Mucosa of descending colon (tissue), 3 donors: ENCODE results near the gene VSTM2B. TPM values are rescaled to one million over a fixed set of nuclear protein-coding genes. Genes with fewer than 3 reads are reported as not detected.

Source experiments
- ATAC-seq: fragments of 200-7000 bp; cut with Tn5 transposase; one replicate; pipeline ENCODE4 v1.9.1; 2020; ENCODE audit warnings: mild to moderate bottlenecking, moderate library complexity
- DNase-seq, 3 donors: peaks; one replicate each; pipeline ENCODE4 v3.0.0-alpha.2; 2020
- H3K36me3 ChIP-seq: fragments of 200-600 bp; one replicate; pipeline ENCODE4 v1.8.0; 2021; ENCODE audit warnings: low read depth, mild to moderate bottlenecking
- H3K4me1 ChIP-seq: fragments of 200-600 bp; one replicate; pipeline ENCODE4 v1.8.0; 2021; ENCODE audit warnings: low read depth, mild to moderate bottlenecking
- H3K4me3 ChIP-seq: fragments of 200-600 bp; one replicate; pipeline ENCODE4 v1.8.0; 2021; ENCODE audit warnings: mild to moderate bottlenecking
- H3K9me3 ChIP-seq: fragments of 200-600 bp; one replicate; pipeline ENCODE4 v1.8.0; 2021; ENCODE audit warnings: mild to moderate bottlenecking
- CTCF ChIP-seq: fragments of 200-600 bp; IDR thresholded peaks from one replicate; pipeline ENCODE4 v1.8.0; 2022; ENCODE audit warnings: antibody characterized with exemption, mild to moderate bottlenecking
- intact Hi-C, 2 donors: fragments of 100-400 bp; cut with DNase I in 1 of 2; cut with micrococcal nuclease in 1 of 2; formaldehyde crosslinking; loops; one replicate each; pipeline versions ENCODE4 v1.11.0 to v1.11.1; 2022; cut with DNase I, micrococcal nuclease
- total RNA-seq, 3 donors: library from RNA; stranded (reverse); fragmentation: NEBNext Ultra II Directional in 2 of 3; extraction: Animal tissue kit (Norgen Biotek cat#: 25700) in 2 of 3; gene quantifications; one replicate each; pipeline versions ENCODE4 v1.2.1 to v1.2.4, GENCODE V29; 2021 to 2023
- donor health status: DM: no; HTN: no; CAD: no; lungs with moderate emphysema.
- donor health status: DM: no; HTN: no; CAD: no.
- donor health status: DM: no; HTN: yes; CAD: no.

VSTM2B gene
- total RNA-seq, 3 donors from 2014 or later, result 0.32 TPM; not detected in 2

DNA sequence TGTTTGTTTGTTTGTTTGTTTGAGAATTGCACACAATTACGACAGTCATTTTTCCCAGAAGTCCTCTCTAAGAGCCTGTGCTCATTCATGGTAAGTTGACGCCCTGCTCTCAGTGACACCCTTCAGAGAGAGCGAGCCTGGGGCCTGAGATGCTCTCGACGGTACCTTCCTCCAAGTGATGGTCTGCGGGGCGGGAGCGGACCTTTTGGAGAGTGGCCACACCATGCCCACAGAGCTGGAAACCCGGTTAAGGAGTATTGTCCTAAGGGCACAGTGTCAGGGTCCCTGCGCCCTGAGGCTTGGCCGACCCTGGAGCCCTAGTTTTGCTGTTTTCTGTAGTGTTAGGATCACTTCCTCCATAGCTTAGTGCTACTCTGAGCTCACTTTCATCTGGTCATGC lies 83.8 kb downstream of the VSTM2B start:
- H3K4me1 ChIP-seq, result peaks cover 11% of the 10 kb centered on the region
- intact Hi-C loops, result loop anchor here (2.0 to 10.0 kb wide), 3 partner anchors 85 to 108 kb away; partner anchors contain the start of gene C19orf12 (in 2 of the 2)
- no peak overlapping the region for H3K4me3 ChIP-seq
- DNase-seq, result peak in 1 of 3 donors; percentile 33
- H3K36me3 ChIP-seq, result peaks cover 4% of the 10 kb centered on the region
- ATAC-seq, result no peak
- H3K9me3 ChIP-seq, result no peaks in the 10 kb centered on the region
- no peak for TF ChIP-seq CTCF

GRCh38 chr19:29610213-29610573 lies 84.4 kb downstream of the VSTM2B start:
- intact Hi-C loops, result loop anchor here in 1 of 2 donors (10.0 kb wide), 1 partner anchor 85 kb away; no protein-coding TSS in a partner anchor
- ATAC-seq (no peak), DNase-seq (peak in 1 of 3 donors; percentile 57)
- no peak overlapping the region for H3K4me3 ChIP-seq
- no peaks in the 10 kb centered on the region for H3K9me3 ChIP-seq
- no peak for TF ChIP-seq CTCF
- peaks cover 4% of the 10 kb centered on the region for H3K36me3 ChIP-seq
- H3K4me1 ChIP-seq, result peaks cover 10% of the 10 kb centered on the region

DNA sequence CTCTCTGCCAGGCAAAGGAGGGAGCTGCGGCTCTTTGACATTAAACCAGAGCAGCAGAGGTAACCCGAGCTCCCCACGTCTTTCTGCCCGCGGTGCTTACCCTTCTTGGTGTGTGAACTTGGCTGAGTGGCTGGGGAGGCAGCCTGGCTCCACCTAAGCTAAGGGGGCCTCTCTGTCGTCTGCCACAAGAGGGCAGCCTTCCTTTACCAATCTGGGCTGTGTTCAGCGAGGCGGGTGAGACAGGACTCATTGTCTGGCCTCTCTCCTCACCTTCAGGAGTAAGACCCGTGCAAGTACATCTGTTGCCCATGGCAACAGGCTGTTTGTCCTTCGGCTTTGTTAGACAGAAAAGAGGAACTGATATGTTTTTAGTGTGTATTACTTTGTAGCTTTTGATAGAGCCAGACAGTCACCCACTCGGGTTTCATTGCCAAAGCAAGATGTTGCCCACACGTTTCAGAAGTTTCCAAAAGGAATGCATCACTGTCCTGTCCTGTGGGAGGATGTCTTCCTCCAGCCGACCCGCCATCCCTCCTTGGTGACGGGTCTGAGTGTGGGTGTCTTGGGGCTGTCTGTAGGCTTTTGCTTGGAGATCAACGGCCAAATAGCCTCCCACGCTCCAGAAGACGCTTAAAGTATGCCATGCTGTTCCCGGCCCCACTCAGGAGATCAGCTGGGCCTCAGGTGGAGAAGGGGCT lies 84.9 kb downstream of the VSTM2B start:
- Histone ChIP-seq H3K36me3 (peaks cover 4% of the 10 kb centered on the region), H3K4me3 (no peak overlapping the region), H3K4me1 (peaks cover 7% of the 10 kb centered on the region), H3K9me3 (no peaks in the 10 kb centered on the region)
- DNase-seq (peak; percentile 73 to 88 (median 80)), ATAC-seq (peak; percentile 74)
- peak; percentile 63 for TF ChIP-seq CTCF
- intact Hi-C loops, result loop anchor here in 1 of 2 donors (10.0 kb wide), 1 partner anchor 84 kb away; no protein-coding TSS in a partner anchor

GRCh38 chr19:29612121-29612520 lies 86.3 kb downstream of the VSTM2B start:
- Histone ChIP-seq H3K4me1 (peaks cover 2% of the 10 kb centered on the region), H3K36me3 (peaks cover 4% of the 10 kb centered on the region), H3K9me3 (no peaks in the 10 kb centered on the region), H3K4me3 (no peak overlapping the region)
- intact Hi-C loops, result loop anchor here in 1 of 2 donors (10.0 kb wide), 1 partner anchor 83 kb away; no protein-coding TSS in a partner anchor
- TF ChIP-seq CTCF, result no peak
- peak in 1 of 3 donors; percentile 20 for DNase-seq
- ATAC-seq, result no peak

GRCh38 chr19:29612801-29613595 lies 87.2 kb downstream of the VSTM2B start:
- Histone ChIP-seq H3K9me3 (no peaks in the 10 kb centered on the region), H3K4me1 (no peaks in the 10 kb centered on the region), H3K4me3 (no peak overlapping the region), H3K36me3 (peaks cover 4% of the 10 kb centered on the region)
- no peak for TF ChIP-seq CTCF
- ATAC-seq (no peak), DNase-seq (peak in 1 of 3 donors; percentile 40)
- intact Hi-C loops, result loop anchor here in 1 of 2 donors (10.0 kb wide), 1 partner anchor 82 kb away; no protein-coding TSS in a partner anchor
